Right lobe of liver (tissue), 6 donors: ENCODE results near the gene PSMB8. TPM values are rescaled to one million over a fixed set of nuclear protein-coding genes. Genes with fewer than 3 reads are reported as not detected.

Source experiments
- ATAC-seq, 4 donors: fragments of 200-7000 bp; cut with Tn5 transposase; one replicate each; pipeline ENCODE4 v1.9.1; 2020; ENCODE audit warnings: mild to moderate bottlenecking in 4 of 4, moderate library complexity in 4 of 4
- DNase-seq, 3 donors: peaks; one replicate each; pipeline ENCODE4 v3.0.0-alpha.2; 2020
- H3K27ac ChIP-seq, 3 donors: fragments of 200-600 bp; one replicate each; pipeline ENCODE4 v1.8.0; 2022
- H3K27me3 ChIP-seq, 2 donors: fragments of 200-600 bp; one replicate each; pipeline ENCODE4 v1.8.0; 2022
- H3K36me3 ChIP-seq, 4 donors: fragments of 200-600 bp; sonication (generic) in 1 of 4; one replicate each; pipeline versions ENCODE4 v1.5.1 to v1.8.0; 2017 to 2022; ENCODE audit warnings: control low read depth in 1 of 4
- H3K4me1 ChIP-seq, 4 donors: fragments of 200-600 bp; sonication (generic) in 1 of 4; one replicate each; pipeline versions ENCODE4 v1.5.1 to v1.8.0; 2017 to 2022; ENCODE audit warnings: control low read depth in 1 of 4
- H3K4me3 ChIP-seq, 3 donors: fragments of 200-600 bp; one replicate each; pipeline ENCODE4 v1.8.0; 2022
- H3K9me3 ChIP-seq, 4 donors: fragments of 200-600 bp; sonication (generic) in 1 of 4; one replicate each; pipeline versions ENCODE4 v1.5.1 to v1.8.0; 2017 to 2022; ENCODE audit warnings: control low read depth in 1 of 4
- POLR2A ChIP-seq: fragments of 450-650 bp; IDR thresholded peaks from one replicate; pipeline ENCODE4 v1.6.1; 2017; ENCODE audit warnings: antibody characterized with exemption, mild to moderate bottlenecking
- WGBS: methylation state at CpG from one replicate; pipeline ENCODE4 v1.1.6; 2018; ENCODE audit warnings: low coverage, low lambda C conversion rate; ENCODE audit not compliant: insufficient coverage; ENCODE audit errors: missing lambda C conversion rate; 5-methylcytosine and 5-hydroxymethylcytosine counted together
- intact Hi-C, 2 donors: fragments of 100-400 bp; cut with DNase I; formaldehyde crosslinking; loops; one replicate each; pipeline versions ENCODE4 v1.11.2 to v1.14.1; 2022
- total RNA-seq, 6 experiments: library from RNA; depleted of rRNA in 2 of 6; stranded (reverse); fragments of >200 nt in 2 of 6; fragmentation: NEBNext Ultra II Directional in 3 of 6; extraction: Animal tissue kit (Norgen Biotek cat#: 25700) in 3 of 6; gene quantifications; one replicate each; pipeline versions ENCODE4 v1.1.0 to v1.2.4, GENCODE V29; 2016 to 2023
- TF ChIP-seq, protein P1 (sequence below), 4 donors: fragments of 200-600 bp in 3 of 4; fragments of 450-650 bp in 1 of 4; IDR thresholded peaks; one replicate each; pipeline versions ENCODE4 v1.5.1 to v1.8.0; 2016 to 2022; ENCODE audit warnings: antibody characterized with exemption in 4 of 4, mild to moderate bottlenecking in 2 of 4
- donor health status: DM: no; HTN: yes; CAD: no.
- donor health status: DM: no; HTN: no; CAD: no.
- donor health status: DM: no; HTN: no; CAD: no.
- donor health status: DM: no; HTN: yes; CAD: no.
- donor health status: DM: no; HTN: yes; CAD: no.

PSMB8 gene
- total RNA-seq, 6 experiments from 2014 or later: 34.7 to 66.3 (median 40.5) TPM

GRCh38 chr6:32843331-32843978, 392 bp downstream of the PSMB8 start:
- Histone ChIP-seq H3K4me1 (peaks cover 0 to 34% (median 10%) of the 10 kb centered on the region in 4 donors), H3K27ac (peak overlapping the region; percentile 94 to 98 (median 96)), H3K27me3 (no peaks in the 10 kb centered on the region), H3K9me3 (no peaks in the 10 kb centered on the region), H3K36me3 (peaks cover 5 to 32% (median 12%) of the 10 kb centered on the region in 4 donors), H3K4me3 (peak overlapping the region; percentile 79 to 96 (median 92))
- DNase-seq (no peak), ATAC-seq (peak in 1 of 4 donors; percentile 4)
- TF ChIP-seq, protein P1, sequence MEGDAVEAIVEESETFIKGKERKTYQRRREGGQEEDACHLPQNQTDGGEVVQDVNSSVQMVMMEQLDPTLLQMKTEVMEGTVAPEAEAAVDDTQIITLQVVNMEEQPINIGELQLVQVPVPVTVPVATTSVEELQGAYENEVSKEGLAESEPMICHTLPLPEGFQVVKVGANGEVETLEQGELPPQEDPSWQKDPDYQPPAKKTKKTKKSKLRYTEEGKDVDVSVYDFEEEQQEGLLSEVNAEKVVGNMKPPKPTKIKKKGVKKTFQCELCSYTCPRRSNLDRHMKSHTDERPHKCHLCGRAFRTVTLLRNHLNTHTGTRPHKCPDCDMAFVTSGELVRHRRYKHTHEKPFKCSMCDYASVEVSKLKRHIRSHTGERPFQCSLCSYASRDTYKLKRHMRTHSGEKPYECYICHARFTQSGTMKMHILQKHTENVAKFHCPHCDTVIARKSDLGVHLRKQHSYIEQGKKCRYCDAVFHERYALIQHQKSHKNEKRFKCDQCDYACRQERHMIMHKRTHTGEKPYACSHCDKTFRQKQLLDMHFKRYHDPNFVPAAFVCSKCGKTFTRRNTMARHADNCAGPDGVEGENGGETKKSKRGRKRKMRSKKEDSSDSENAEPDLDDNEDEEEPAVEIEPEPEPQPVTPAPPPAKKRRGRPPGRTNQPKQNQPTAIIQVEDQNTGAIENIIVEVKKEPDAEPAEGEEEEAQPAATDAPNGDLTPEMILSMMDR (IDR thresholded peaks at IDR 0.05): no peak
- no peak for TF ChIP-seq POLR2A
- 2% methylated on average over 26 of the region's 28 CpGs for WGBS
- intact Hi-C loops: no loop called here

GRCh38 chr6:32842690-32843089, 1.2 kb downstream of the PSMB8 start:
- intact Hi-C loops: no loop called here
- DNase-seq (no peak), ATAC-seq (no peak)
- Histone ChIP-seq H3K4me3 (peak overlapping the region in 2 of 3 donors; percentile 79 to 96), H3K9me3 (no peaks in the 10 kb centered on the region), H3K27ac (peak overlapping the region in 1 of 3 donors; percentile 94), H3K4me1 (peaks cover 0 to 37% (median 12%) of the 10 kb centered on the region in 4 donors), H3K27me3 (no peaks in the 10 kb centered on the region), H3K36me3 (peaks cover 5 to 27% (median 9%) of the 10 kb centered on the region in 4 donors)
- WGBS: 67% methylated on average over 7 of the region's 8 CpGs
- TF ChIP-seq POLR2A: no peak
- TF ChIP-seq, protein P1 (IDR thresholded peaks at IDR 0.05): no peak

DNA sequence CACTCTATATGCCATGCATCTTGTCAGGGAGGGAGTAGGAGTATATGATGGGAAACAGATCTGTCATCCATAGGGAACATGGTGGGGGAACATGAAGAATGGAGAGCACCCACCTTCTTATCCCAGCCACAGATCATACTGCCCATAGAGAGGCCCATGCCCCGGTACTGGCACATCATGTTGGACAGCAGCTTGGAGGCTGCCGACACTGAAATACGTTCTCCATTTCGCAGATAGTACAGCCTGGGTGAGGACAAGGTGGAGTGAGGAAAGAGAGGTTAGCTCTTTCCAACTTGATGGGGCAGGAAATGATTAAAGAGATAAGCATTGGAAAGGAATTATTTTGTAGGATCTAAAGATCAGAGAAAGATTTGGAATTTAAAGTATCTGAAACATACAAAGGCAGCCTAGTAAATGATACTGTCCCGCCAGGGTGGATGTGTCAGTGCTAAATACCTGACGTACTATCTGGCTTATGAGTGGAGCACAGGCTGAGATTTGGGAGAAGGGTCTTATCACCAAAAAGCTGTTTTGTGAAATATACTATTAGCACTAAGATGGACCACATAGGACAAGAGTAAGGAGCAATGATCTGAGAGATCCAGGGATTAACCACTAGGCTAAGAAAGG, 1.7 kb downstream of the PSMB8 start:
- DNase-seq (no peak), ATAC-seq (no peak)
- Histone ChIP-seq H3K4me1 (peaks cover 0 to 39% (median 14%) of the 10 kb centered on the region in 4 donors), H3K9me3 (no peaks in the 10 kb centered on the region), H3K27me3 (no peaks in the 10 kb centered on the region), H3K4me3 (no peak overlapping the region), H3K27ac (no peak overlapping the region), H3K36me3 (peaks cover 4 to 21% (median 6%) of the 10 kb centered on the region in 4 donors)
- no peak for TF ChIP-seq POLR2A
- TF ChIP-seq, protein P1 (IDR thresholded peaks at IDR 0.05): no peak
- WGBS: 89% methylated on average over 6 of the region's 6 CpGs
- intact Hi-C loops: no loop called here

DNA sequence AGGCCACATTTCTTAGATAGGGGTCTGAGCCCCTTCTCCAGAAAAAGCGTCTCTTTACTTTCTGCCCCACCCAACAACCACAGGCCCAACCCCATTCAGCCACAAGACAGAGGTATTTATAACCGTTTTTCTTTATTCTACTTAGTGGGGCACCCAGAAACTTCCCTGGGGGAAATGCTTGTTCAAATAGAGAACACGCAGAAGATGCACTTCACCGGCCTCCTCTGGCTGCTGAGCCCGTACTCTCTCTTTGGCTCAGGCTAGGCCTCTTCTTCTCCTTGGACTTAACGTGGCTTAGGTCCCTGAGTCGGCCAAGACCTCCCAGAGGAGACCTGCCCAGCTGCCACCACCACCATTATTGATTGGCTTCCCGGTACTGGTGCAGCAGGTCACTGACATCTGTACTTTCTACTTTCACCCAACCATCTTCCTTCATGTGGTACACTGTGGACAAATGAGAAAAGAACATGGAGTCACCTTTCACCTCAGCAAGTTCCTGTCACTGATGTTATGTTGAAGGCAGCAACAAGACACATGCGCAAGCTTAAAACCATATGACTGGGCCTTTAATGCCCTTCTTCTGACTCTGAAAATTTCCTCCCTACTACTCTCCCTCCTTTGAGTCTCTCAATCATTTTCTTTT, 3.1 kb downstream of the PSMB8 start:
- peaks cover 0 to 7% (median 2%) of the 10 kb centered on the region in 4 donors for H3K36me3 ChIP-seq
- TF ChIP-seq POLR2A: no peak
- TF ChIP-seq, protein P1 (IDR thresholded peaks at IDR 0.05): no peak
- DNase-seq (no peak), ATAC-seq (no peak)
- H3K27ac ChIP-seq: peak overlapping the region in 2 of 3 donors; percentile 5 to 36
- H3K27me3 ChIP-seq: no peaks in the 10 kb centered on the region
- H3K9me3 ChIP-seq: no peaks in the 10 kb centered on the region
- peaks cover 0 to 39% (median 14%) of the 10 kb centered on the region in 4 donors for H3K4me1 ChIP-seq
- intact Hi-C loops: no loop called here
- H3K4me3 ChIP-seq: no peak overlapping the region
- 49% methylated on average over 9 of the region's 9 CpGs for WGBS
